ENCODE measurements around the gene GAREM1.

DNA sequence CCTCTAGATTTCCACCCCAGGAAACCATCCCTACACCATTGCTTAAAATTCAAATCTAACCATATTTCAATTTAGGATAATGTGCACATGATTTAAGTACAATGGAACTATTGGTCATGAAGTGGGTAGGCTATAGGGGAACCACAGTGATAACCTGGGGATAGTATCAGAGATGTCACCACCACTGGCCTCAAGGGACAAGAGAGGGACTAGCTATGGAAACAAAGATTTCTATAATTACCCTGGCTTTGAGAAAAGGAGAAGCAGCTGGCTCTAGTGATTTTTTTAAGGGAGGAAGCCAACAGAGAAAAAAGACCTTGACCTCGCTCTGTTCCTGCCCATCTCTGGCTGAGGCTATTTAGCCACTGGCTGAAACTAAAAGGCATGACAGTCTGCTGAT, 148.9 kb downstream of the GAREM1 start:
- TF ChIP-seq EZH2 (IDR thresholded peaks at IDR 0.05) (no peak), POLR2AphosphoS5 (IDR thresholded peaks at IDR 0.05; ENCODE audit: borderline replicate concordance, low read depth, low read length) (no peak), FOXP2 (optimal IDR thresholded peaks at IDR 0.05; ENCODE audit: control extremely low read depth, extremely low read length, insufficient read depth) (no peak)

Measured in SK-N-MC (cell line).